Measurements from ENCODE around the gene ADCYAP1R1. TPM values are rescaled to one million over a fixed set of nuclear protein-coding genes. Genes with fewer than 3 reads are reported as not detected.
A peak's percentile ranks its signal among the peaks of the same experiment; 100 is the strongest.

Gene ADCYAP1R1
- total RNA-seq, 1 donor from 2014 or later = 0.39 TPM

DNA sequence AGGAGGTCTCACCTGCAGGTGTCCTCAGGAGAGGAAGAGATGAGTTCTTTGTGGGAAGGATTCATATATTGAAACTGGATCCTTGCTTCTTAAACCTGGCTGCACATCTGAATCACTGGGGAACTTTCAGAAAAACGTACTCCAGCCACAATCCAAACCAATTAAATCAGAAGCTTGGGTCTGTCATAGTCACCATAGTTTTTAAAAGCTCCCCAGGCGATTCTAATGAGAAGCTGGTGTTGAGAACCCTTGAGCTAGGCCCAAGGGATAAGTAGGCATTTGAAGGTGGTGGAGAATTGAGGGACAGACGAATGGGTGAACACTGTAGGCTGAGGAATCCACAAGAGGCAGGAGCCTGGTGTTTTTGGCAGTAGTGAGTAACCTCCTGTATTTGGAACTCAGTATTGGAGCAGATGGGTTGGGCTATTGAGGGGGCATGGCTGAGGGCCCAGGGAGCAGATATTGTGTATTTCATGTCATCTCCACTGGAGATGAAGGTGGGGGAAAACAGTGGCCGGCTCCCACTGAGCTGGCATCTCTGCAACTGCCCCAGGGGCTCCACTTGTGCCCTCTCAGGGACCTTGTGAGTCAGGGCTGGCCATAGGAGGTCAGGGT, 14.5 kb downstream of the ADCYAP1R1 start:
- Histone ChIP-seq H3K4me3 (no peak overlapping the region), H3K4me2 (no peak overlapping the region), H3K4me1 (peaks cover 4% of the 10 kb centered on the region), H3K9ac (no peak overlapping the region), H3K27ac (no peak overlapping the region), H3K9me3 (ENCODE audit: low read depth) (no peaks in the 10 kb centered on the region), H3K27me3 (peaks cover 12% of the 10 kb centered on the region), H3K36me3 (no peaks in the 10 kb centered on the region), H3F3A (ENCODE audit: low read depth) (no peaks in the 10 kb centered on the region), H3K79me2 (ENCODE audit: low read depth) (no peaks in the 10 kb centered on the region), H4K20me1 (ENCODE audit: low read depth) (no peaks in the 10 kb centered on the region), H2AFZ (replicated peaks) (no peak overlapping the region)
- TF ChIP-seq, protein P1, sequence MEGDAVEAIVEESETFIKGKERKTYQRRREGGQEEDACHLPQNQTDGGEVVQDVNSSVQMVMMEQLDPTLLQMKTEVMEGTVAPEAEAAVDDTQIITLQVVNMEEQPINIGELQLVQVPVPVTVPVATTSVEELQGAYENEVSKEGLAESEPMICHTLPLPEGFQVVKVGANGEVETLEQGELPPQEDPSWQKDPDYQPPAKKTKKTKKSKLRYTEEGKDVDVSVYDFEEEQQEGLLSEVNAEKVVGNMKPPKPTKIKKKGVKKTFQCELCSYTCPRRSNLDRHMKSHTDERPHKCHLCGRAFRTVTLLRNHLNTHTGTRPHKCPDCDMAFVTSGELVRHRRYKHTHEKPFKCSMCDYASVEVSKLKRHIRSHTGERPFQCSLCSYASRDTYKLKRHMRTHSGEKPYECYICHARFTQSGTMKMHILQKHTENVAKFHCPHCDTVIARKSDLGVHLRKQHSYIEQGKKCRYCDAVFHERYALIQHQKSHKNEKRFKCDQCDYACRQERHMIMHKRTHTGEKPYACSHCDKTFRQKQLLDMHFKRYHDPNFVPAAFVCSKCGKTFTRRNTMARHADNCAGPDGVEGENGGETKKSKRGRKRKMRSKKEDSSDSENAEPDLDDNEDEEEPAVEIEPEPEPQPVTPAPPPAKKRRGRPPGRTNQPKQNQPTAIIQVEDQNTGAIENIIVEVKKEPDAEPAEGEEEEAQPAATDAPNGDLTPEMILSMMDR (IDR thresholded peaks at IDR 0.05) = no peak
- TF ChIP-seq EZH2 (IDR thresholded peaks at IDR 0.05) (no peak), EZH2phosphoT487 (IDR thresholded peaks at IDR 0.05) (no peak)
- Mint-ChIP-seq H3K4me3 (no peak overlapping the region), H3K9me3 (no peaks in the 10 kb centered on the region), H3K27ac (peak overlapping the region; percentile 54), H3K4me1 (peaks cover 31% of the 10 kb centered on the region), H3K36me3 (peaks cover 9% of the 10 kb centered on the region), H3K27me3 (ENCODE audit: insufficient read depth, low read depth) (peaks cover 2% of the 10 kb centered on the region)
- no peak for DNase-seq (ENCODE audit: low spot score)

DNA sequence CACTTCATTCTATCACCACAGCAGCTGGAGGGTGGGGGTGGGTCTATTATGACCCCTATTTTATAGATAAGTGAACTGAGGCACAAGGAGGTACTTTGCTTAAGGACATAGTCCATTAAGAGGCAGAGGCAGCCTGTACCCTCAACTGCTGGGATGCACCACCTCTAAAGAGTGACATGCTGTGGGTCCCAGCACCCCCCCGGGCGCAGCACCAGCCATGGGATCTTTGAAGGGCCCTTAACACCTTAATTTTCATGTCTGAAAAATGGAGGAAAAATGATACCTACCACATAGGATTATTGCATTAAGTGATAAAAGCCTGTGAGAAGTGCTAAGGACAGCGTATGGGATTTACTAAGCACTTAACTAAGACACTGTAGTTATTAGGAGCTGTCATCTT, 15.4 kb downstream of the ADCYAP1R1 start:
- H3K9ac ChIP-seq = no peak overlapping the region
- H2AFZ ChIP-seq (replicated peaks) = no peak overlapping the region
- peaks cover 2% of the 10 kb centered on the region for H3K27me3 Mint-ChIP-seq (ENCODE audit: insufficient read depth, low read depth)
- H3K27ac ChIP-seq = no peak overlapping the region
- no peaks in the 10 kb centered on the region for H3K36me3 ChIP-seq
- H3K36me3 Mint-ChIP-seq = peaks cover 12% of the 10 kb centered on the region
- no peaks in the 10 kb centered on the region for H3K79me2 ChIP-seq (ENCODE audit: low read depth)
- DNase-seq (ENCODE audit: low spot score) = no peak
- no peaks in the 10 kb centered on the region for H4K20me1 ChIP-seq (ENCODE audit: low read depth)
- no peak overlapping the region for H3K4me3 ChIP-seq
- H3K9me3 Mint-ChIP-seq = no peaks in the 10 kb centered on the region
- no peak for TF ChIP-seq EZH2 (IDR thresholded peaks at IDR 0.05)
- TF ChIP-seq, protein P1 (IDR thresholded peaks at IDR 0.05) = no peak
- no peak for TF ChIP-seq EZH2phosphoT487 (IDR thresholded peaks at IDR 0.05)
- H3K9me3 ChIP-seq (ENCODE audit: low read depth) = no peaks in the 10 kb centered on the region
- peaks cover 11% of the 10 kb centered on the region for H3K27me3 ChIP-seq
- H3K4me1 ChIP-seq = no peaks in the 10 kb centered on the region
- no peaks in the 10 kb centered on the region for H3F3A ChIP-seq (ENCODE audit: low read depth)
- no peak overlapping the region for H3K4me2 ChIP-seq
- H3K27ac Mint-ChIP-seq = no peak overlapping the region
- peaks cover 32% of the 10 kb centered on the region for H3K4me1 Mint-ChIP-seq
- no peak overlapping the region for H3K4me3 Mint-ChIP-seq

DNA sequence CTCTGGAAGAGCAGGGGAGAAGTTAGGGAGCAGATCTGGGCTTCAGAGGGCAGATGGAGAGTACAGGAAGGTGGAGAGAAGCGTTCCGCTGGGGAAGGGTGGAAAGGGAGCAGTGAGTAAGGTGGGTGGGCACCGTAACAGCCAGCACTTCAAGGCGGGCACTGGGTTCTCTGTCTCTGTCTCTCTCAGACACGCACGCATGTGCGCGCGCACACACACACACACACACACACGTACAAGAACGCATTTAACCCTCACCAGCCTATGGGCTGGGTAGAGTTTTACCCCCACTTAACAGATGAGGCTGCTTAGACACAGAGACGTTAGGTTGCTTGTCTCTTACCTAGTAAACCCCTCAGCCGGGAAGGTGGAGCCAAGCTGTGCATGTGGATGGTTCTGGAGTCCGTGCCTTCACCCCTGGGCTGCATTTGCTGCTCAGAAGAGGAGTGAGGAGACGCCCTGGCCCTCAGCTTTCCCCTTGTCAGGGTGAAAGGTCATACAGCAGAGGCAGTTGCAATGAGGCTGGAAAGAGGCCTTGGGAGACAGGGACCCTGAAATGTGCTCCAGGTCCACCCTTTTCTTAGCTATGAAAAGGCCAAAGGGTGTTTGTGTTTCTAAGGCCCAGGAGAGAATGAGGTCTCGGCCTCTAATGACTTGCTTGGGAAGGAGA, 16.0 kb downstream of the ADCYAP1R1 start:
- Mint-ChIP-seq H3K36me3 (peaks cover 16% of the 10 kb centered on the region), H3K4me3 (no peak overlapping the region), H3K27ac (peak overlapping the region; percentile 15), H3K27me3 (ENCODE audit: insufficient read depth, low read depth) (peaks cover 2% of the 10 kb centered on the region), H3K9me3 (peaks cover 1% of the 10 kb centered on the region), H3K4me1 (peaks cover 32% of the 10 kb centered on the region)
- Histone ChIP-seq H3K36me3 (no peaks in the 10 kb centered on the region), H3K27me3 (peaks cover 5% of the 10 kb centered on the region), H3K79me2 (ENCODE audit: low read depth) (no peaks in the 10 kb centered on the region), H3K9me3 (ENCODE audit: low read depth) (no peaks in the 10 kb centered on the region), H3K4me3 (no peak overlapping the region), H2AFZ (replicated peaks) (no peak overlapping the region), H3K9ac (no peak overlapping the region), H3K27ac (no peak overlapping the region), H3K4me2 (no peak overlapping the region), H4K20me1 (ENCODE audit: low read depth) (no peaks in the 10 kb centered on the region), H3F3A (ENCODE audit: low read depth) (no peaks in the 10 kb centered on the region), H3K4me1 (no peaks in the 10 kb centered on the region)
- no peak for TF ChIP-seq EZH2phosphoT487 (IDR thresholded peaks at IDR 0.05)
- TF ChIP-seq EZH2 (IDR thresholded peaks at IDR 0.05) = no peak
- TF ChIP-seq, protein P1 (IDR thresholded peaks at IDR 0.05) = no peak
- DNase-seq (ENCODE audit: low spot score) = no peak
